NCI-H345 treated with DMSO at 0.1 percent for 48 hours (cell line): ENCODE data around the gene NNT.
"Not testable (repeated sequence)": the region's sequence is repeated elsewhere in the genome, so short reads cannot be mapped to it uniquely, and the experiment has no call there.

Source experiments
- DNase-seq: peaks from one replicate; lab custom pipeline; 2025; ENCODE audit not compliant: unreplicated experiment; lab: John Stamatoyannopoulos, UW

The NNT gene

GRCh38 chr5:43602461-43603343 lies at the start of gene NNT:
TSS of gene NNT (plus strand) at chr5:43603180. CDS start at chr5:43609196, 6,016 bp downstream.
- peak; percentile 60 for DNase-seq

- DNase-seq = no peak
Observed at GRCh38 chr5:43553381-43553780, 49.6 kb upstream of the NNT start.

- DNase-seq = no peak
Observed at GRCh38 chr5:43554497-43554896, 48.5 kb upstream of the NNT start.

- peak; percentile 46 for DNase-seq
Observed at GRCh38 chr5:43555895-43556606, 46.9 kb upstream of the NNT start.

- not testable (repeated sequence) for DNase-seq
Observed at GRCh38 chr5:43556607-43556856, 46.4 kb upstream of the NNT start.

GRCh38 chr5:43556857-43557542 lies 46.0 kb upstream of the NNT start, which contains the start of gene PAIP1:
TSS of gene PAIP1 (minus strand) at chr5:43557077. CDS start at chr5:43556846, 231 bp downstream.
- peak; percentile 41 for DNase-seq

GRCh38 chr5:43560128-43560527 lies 42.9 kb upstream of the NNT start:
- DNase-seq = no peak

GRCh38 chr5:43561356-43561755 lies 41.6 kb upstream of the NNT start:
- no peak for DNase-seq

GRCh38 chr5:43563321-43563720 lies 39.7 kb upstream of the NNT start:
- no peak for DNase-seq

- DNase-seq = no peak
Observed at GRCh38 chr5:43564289-43564850, 38.6 kb upstream of the NNT start.

GRCh38 chr5:43565043-43565442 lies 37.9 kb upstream of the NNT start:
- no peak for DNase-seq

- no peak for DNase-seq
Observed at GRCh38 chr5:43567967-43568366, 35.0 kb upstream of the NNT start.

GRCh38 chr5:43569236-43569746 lies 33.7 kb upstream of the NNT start:
- no peak for DNase-seq

- no peak for DNase-seq
Observed at GRCh38 chr5:43570450-43571158, 32.4 kb upstream of the NNT start.

GRCh38 chr5:43571237-43571636 lies 31.7 kb upstream of the NNT start:
- no peak for DNase-seq

- DNase-seq = no peak
Observed at GRCh38 chr5:43572357-43572756, 30.6 kb upstream of the NNT start.

GRCh38 chr5:43573058-43573457 lies 29.9 kb upstream of the NNT start:
- no peak for DNase-seq

- not testable (repeated sequence) for DNase-seq
Observed at GRCh38 chr5:43580402-43581210, 22.4 kb upstream of the NNT start.

GRCh38 chr5:43581398-43581797 lies 21.6 kb upstream of the NNT start:
- DNase-seq = no peak
